ENCODE results near the gene ZNF483.

The ZNF483 gene

DNA sequence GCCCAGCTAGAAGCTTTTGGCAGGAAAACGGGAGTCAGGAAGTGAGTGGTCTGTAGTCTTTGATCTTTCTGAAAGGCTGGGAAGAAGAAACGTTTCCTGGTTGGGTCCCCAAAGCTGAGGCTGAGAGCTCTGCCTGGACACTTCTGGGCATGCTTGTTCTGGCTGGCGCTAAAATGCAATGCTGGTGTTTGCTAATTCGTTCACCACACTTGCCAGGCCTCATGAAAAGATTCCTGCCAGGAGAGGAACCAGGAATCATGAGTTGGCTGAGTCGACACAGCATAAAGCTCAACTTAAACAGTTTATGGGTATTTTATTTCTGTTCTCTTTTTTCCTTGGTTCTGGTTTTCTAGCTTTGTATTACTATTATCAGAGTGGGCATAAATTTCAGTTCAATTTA is 85.2 kb downstream of the ZNF483 start:
- Histone ChIP-seq H3K27me3 (ENCODE audit: insufficient read depth, low read length) (no peaks in the 10 kb centered on the region; the same call in 1 of the 2 replicates), H2AFZ (ENCODE audit: low read length) (no peak overlapping the region), H3K4me1 (ENCODE audit: insufficient read depth, low read length, severe bottlenecking) (no peaks in the 10 kb centered on the region), H3K79me2 (ENCODE audit: insufficient read depth, low read length) (no peaks in the 10 kb centered on the region), H3K9me3 (ENCODE audit: low read length) (no peaks in the 10 kb centered on the region), H3K9me2 (ENCODE audit: low read depth, low read length) (no peaks in the 10 kb centered on the region), H3K36me3 (ENCODE audit: insufficient read depth, low read length) (no peaks in the 10 kb centered on the region), H3K9ac (ENCODE audit: low read length) (no peak overlapping the region), H3K4me2 (ENCODE audit: low read length) (no peak overlapping the region), H3K4me3 (ENCODE audit: low read depth, low read length, poor library complexity, severe bottlenecking) (no peak overlapping the region), H3F3A (ENCODE audit: insufficient read depth, low read length) (no peaks in the 10 kb centered on the region), H3K27ac (ENCODE audit: low read depth, low read length, poor library complexity, severe bottlenecking) (no peak overlapping the region), H4K20me1 (ENCODE audit: insufficient read depth, low read length) (no peaks in the 10 kb centered on the region)
- TF ChIP-seq EZH2 (IDR thresholded peaks at IDR 0.05; ENCODE audit: borderline replicate concordance, low read length) (no peak), CTCF (IDR thresholded peaks at IDR 0.05; ENCODE audit: low read length) (no peak)

DNA sequence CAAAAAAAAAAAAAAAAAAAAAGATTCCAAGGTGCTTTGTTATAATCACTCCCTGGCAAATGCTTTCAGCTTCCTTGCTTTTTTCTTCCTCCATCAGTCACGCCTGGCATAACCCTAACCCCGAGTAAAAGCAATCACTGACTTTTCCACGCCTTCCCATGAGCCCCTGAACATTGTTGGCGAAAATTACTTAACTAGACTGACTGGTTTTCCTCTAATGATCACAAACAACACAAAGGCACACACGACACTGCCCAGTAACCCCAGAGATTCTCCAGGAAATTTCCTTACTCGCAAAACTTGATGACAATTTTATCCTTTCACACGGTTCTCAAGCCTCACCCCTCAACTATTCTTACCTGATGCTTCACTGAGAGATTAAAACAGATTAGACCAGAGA is 85.9 kb downstream of the ZNF483 start:
- Histone ChIP-seq H3K27me3 (ENCODE audit: insufficient read depth, low read length) (no peaks in the 10 kb centered on the region; the same call in 1 of the 2 replicates), H3K9me3 (ENCODE audit: low read length) (no peaks in the 10 kb centered on the region), H3K4me3 (ENCODE audit: low read depth, low read length, poor library complexity, severe bottlenecking) (no peak overlapping the region), H3K4me1 (ENCODE audit: insufficient read depth, low read length, severe bottlenecking) (no peaks in the 10 kb centered on the region), H3K9me2 (ENCODE audit: low read depth, low read length) (no peaks in the 10 kb centered on the region), H3F3A (ENCODE audit: insufficient read depth, low read length) (no peaks in the 10 kb centered on the region), H3K79me2 (ENCODE audit: insufficient read depth, low read length) (no peaks in the 10 kb centered on the region), H3K4me2 (ENCODE audit: low read length) (no peak overlapping the region), H3K27ac (ENCODE audit: low read depth, low read length, poor library complexity, severe bottlenecking) (no peak overlapping the region), H2AFZ (ENCODE audit: low read length) (no peak overlapping the region), H3K36me3 (ENCODE audit: insufficient read depth, low read length) (no peaks in the 10 kb centered on the region), H3K9ac (ENCODE audit: low read length) (no peak overlapping the region), H4K20me1 (ENCODE audit: insufficient read depth, low read length) (no peaks in the 10 kb centered on the region)
- TF ChIP-seq CTCF (IDR thresholded peaks at IDR 0.05; ENCODE audit: low read length) (no peak), EZH2 (IDR thresholded peaks at IDR 0.05; ENCODE audit: borderline replicate concordance, low read length) (no peak)

- Histone ChIP-seq H3K9me2 (ENCODE audit: low read depth, low read length) (no peaks in the 10 kb centered on the region), H3F3A (ENCODE audit: insufficient read depth, low read length) (no peaks in the 10 kb centered on the region), H2AFZ (ENCODE audit: low read length) (no peak overlapping the region), H3K9me3 (ENCODE audit: low read length) (no peaks in the 10 kb centered on the region), H3K27ac (ENCODE audit: low read depth, low read length, poor library complexity, severe bottlenecking) (no peak overlapping the region), H3K4me1 (ENCODE audit: insufficient read depth, low read length, severe bottlenecking) (no peaks in the 10 kb centered on the region), H3K4me2 (ENCODE audit: low read length) (no peak overlapping the region), H4K20me1 (ENCODE audit: insufficient read depth, low read length) (no peaks in the 10 kb centered on the region), H3K9ac (ENCODE audit: low read length) (no peak overlapping the region), H3K4me3 (ENCODE audit: low read depth, low read length, poor library complexity, severe bottlenecking) (no peak overlapping the region), H3K36me3 (ENCODE audit: insufficient read depth, low read length) (no peaks in the 10 kb centered on the region), H3K79me2 (ENCODE audit: insufficient read depth, low read length) (no peaks in the 10 kb centered on the region), H3K27me3 (ENCODE audit: insufficient read depth, low read length) (no peaks in the 10 kb centered on the region; the same call in 1 of the 2 replicates)
- no peak for TF ChIP-seq CTCF (IDR thresholded peaks at IDR 0.05; ENCODE audit: low read length)
- TF ChIP-seq EZH2 (IDR thresholded peaks at IDR 0.05; ENCODE audit: borderline replicate concordance, low read length) = no peak
These were observed 88.6 kb downstream of the ZNF483 start for GRCh38 chr9:111613436-111614040.

Measured in OCI-LY1 (cell line).